Measurements from ENCODE around the gene CTNNA2.

The CTNNA2 gene

DNA sequence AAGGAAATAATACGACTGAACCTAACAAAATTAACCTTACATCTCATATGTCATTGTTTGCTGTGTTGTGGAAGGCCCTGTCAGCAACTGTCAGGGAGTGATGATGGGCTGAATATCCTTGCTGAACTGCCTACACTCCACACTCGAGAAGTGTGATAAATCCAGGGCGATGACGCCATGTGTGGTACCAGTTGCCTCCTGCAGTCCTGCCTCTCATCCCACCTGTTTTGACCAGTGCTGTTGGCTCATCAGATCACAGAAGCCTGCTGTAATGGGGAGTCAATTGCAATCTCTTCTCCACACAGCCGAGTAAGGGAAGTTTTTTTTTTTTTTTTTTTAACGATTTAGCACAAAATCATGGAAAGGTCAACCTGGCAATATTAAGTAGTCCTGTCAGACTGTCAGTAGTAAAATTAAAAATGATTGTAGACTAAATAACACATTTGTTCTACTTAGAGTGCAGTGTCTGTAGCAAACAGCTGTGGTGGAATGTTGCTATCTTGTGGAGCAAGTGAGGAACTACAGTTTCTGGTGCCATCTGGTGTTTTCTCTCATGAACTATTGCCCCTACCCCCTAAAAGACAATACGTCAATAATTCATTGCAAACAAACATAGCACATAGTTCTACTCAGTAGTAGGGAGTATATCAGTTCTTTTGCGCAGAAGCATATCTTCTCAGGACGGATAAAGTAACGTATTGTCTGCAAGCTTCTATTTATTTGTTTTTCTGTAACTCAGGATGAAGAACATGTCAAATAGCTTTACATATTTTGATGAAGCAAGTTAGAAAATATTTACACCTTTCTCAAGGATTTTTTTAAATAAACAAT, 347.6 kb downstream of the CTNNA2 start:
- DNase-seq = no peak

DNA sequence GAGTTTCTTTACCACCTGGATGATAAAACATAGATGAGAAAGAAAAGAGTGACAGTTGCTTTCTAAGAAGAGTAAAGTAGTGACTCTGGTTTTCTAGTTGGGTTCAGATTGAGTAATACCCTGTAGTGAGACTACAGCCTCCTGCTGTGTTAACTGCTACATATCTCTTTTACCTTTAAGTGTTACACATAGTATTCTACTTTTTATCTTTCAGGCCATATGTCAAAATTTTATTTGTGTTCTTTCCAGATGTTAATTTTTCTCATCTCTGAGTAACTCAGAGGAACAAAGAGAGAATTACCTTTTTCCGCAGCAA, 348.2 kb downstream of the CTNNA2 start:
- DNase-seq = no peak

DNA sequence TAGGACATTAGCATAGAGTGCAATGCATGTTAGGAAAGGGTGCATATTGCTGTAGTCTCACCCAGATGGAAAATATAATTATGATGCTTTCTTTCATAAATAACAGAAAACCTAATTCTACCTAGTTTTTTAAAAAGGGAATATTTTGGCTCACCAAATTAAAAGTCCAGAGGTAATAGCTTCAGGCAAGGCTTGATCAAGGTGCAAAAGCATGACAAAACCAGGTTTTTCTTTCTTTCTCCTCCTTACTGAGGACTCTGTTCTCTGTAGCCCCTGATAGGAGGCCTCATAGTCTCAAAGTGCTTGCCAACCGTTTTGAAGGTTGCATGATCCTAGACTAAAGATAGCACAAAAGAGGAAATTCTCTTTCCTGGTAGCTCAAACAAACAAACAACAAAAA, 349.9 kb downstream of the CTNNA2 start:
- no peak for DNase-seq

DNA sequence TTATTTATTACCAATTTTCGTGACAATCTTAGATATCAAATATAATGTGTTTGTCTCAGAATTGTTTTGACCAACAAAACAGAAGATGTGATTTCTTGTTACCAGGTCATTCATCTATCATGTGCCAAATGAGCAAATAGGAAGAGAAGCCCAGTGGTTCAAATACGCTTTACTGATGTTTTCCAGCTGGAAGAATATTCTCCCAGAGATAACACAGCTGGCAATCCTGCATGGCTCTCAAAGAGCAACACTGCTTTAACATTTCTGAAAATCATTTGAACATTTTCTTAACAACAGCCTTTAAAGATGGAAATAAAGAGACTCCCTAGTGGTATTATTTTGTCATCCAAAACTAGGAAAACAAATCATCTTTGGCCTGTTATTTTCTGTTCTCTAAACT, 359.8 kb downstream of the CTNNA2 start:
- DNase-seq = no peak

DNA sequence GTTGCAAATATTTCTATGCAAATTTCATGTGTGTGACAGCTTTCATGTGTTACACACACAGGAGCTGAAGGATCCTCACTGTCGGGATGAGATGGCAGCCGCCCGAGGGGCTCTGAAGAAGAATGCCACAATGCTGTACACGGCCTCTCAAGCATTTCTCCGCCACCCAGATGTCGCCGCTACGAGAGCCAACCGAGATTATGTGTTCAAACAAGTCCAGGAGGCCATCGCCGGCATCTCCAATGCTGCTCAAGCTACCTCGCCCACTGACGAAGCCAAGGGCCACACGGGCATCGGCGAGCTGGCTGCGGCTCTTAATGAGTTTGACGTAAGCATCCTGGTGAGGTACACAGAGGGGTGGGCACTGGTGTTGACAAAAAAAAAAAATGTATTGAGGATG, 361.2 kb downstream of the CTNNA2 start:
- no peak for DNase-seq

DNA sequence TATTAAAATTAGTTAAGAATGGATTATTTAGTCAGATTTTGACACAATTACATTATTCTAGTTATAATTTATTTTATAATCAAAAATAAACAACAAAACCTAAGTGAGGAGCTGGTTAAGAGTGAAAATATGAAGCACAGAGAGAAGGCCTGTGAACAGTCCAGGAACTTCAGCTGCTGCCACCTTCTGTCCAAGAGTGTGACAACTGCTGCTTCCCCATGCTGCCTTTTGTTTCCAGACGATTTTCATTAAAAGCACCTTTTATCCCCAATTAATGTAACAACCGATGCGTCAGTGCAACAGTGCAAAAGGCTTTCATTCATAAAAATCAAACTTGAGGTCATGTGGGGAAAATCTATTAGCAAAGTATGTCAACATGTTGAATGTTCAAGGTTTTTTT, 363.6 kb downstream of the CTNNA2 start:
- no peak for DNase-seq

DNA sequence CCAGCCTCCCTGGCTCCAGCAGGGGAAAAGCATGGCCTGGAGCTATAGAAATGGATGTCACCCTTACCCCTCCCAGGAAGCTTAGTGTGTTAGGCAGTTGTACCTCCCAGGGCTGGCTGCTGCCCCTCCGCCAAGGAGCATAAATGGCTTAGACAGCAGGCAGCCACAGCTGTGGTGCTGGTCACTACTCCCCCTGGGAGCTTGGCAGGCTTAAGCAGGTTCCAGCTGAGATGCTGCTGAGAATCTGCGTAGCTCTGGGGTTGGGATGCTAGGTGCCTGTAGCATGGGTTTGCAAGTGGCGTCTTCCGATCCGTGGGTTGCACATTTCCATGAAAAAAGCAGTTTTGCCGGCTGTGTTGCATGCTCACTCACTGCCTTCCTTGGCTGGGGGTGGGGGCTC, 369.7 kb downstream of the CTNNA2 start:
- DNase-seq = no peak

DNA sequence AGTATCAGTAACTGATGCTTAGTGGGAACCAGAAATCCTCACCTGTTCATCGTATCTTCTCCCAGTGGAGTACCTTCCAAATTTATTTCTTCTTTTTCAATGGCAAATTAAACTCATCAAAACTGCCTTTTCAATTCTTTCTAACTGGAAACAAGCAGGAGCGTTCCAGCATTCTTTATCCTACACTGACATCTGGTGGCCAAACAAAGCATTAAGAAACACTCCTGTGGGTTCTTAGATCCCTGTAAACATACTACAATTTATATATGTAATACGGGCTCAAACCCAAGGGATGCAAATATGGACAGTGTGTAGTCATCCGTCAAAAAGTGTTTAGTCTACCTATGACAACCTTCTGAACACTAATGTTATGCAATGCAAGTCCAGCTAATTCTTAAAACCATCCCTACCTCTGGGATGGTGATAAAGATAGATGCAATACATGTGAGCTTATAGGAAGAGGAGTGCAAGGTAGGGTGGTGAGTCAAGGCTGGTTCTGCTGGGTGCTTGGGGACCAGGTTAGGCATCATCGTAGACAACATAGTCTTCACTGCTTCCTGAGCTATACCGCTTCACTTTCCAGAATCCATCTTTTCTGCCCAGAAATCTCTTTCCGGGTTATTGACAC, 375.0 kb downstream of the CTNNA2 start:
- DNase-seq = no peak

DNA sequence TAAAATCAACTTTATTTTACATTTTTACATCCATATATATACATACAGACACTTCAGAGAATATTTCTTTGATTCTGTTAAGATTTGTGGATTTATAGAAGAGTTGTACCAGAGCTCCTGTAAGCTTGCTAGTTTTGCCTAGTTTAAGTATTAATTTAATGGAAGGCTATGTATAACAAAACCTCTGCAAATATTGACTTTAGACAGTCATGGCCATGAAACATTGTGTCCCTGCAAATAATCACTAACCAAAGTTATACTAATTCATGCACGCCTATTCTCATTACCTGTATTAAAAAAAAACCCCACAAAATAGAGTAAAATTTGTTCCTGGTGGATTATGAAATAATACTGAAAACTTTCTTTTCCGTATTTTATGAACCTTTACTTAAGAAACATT, 379.3 kb downstream of the CTNNA2 start:
- no peak for DNase-seq

DNA sequence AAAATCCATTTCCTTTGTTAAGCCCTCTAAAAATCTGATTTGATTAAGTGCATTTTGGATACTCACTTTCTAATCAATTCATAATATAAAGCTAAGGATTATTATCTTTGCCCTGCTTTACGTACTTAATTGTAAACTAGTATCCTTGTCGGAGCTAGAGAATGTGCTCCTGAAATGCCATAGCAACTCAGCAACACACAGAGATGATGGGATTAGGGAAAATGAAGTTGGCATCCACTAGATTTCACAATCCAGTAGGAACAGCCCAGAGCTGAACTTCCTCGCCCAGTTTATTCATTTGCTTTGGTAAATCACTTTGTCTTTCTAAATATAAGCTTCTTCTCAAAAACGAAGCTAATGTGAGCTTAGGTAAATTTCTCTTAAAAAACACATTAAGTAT, 386.3 kb downstream of the CTNNA2 start:
- DNase-seq = no peak

DNA sequence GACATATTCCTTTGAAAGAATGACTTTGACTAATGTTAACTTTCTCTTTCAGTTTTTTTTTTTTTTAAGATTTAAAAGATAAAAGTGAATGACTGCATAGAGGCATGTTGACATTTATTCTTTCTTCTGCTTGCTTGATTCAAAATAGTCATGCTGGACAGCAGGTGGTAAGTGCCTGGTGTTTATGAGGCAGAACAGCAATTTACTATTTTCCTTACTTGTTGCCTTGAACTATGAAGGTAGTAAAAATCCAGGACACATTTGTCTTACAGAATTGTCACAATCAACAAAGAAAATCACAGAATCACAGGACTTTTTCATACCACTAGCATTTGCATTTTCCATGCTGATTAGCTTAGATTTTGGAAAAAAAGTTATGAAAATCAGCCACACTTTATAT, 388.3 kb downstream of the CTNNA2 start:
- no peak for DNase-seq

DNA sequence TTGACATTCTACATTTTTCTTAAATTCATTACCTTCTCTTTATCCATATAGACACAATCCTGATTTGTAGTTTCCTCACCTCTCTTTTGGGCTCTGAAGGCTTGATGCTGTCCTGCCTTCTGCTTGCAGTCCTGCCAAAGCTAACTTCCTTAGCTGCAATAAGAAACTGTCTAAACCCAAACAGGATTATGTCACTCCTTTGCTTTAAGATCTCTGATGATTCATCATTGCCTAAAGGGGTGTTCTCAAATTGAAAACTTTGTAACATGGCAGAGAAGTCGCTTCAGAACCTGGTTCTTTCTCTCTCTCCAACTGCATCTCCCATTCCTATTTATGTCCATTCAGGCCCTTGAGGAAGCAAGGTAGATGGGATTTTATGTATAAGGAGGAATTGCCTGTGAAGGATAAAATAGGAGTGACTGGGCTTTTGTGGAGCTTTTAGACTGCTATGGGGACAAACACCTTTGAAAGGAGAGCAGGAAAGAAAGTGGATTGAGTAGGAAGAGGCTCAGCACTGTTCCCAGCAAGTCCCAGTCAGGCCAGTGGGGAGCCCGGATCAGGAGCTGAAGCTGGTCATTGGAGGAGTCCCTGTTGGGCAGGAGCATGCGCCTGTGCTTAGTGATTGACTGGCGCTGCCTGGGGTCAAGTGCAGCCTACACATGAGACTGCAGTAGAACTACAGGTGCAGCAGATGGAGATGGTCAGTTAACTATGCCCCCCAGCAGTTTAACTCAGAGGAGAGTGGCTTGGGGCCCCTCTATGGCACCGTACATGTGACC, 390.6 kb downstream of the CTNNA2 start:
- DNase-seq = no peak

DNA sequence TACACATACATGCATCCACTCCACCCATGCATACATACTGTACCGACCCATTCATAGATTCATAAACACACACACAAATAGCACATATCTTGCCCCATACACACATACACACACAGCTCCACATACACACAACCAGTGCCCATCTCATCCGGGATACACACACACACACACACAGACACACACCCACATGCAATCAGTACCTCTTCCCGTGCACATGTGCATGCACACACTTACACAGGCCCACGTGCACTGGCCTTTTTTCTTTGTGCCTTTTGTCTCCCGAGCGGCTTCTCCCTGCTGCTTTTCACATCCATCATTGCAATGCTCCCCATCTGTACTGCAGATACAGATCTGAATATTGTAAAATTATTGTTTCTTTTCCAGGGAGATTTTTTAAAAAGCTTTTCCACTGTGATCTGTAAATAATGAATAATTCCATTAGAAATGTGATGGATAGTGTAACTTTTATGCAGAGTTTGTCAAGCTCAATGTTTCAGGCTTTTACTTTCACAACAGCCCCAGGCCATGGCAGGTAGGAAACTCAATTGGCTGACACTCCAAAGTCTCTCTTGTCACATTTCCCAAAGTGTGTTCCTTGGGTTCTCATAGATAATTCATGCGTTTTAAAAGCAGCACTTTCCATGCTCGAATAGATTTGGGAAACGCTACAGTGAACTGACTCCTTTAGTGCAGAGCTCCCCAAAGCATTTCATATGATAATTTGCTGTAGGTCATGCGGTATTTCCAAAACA, 393.5 kb downstream of the CTNNA2 start:
- no peak for DNase-seq

DNA sequence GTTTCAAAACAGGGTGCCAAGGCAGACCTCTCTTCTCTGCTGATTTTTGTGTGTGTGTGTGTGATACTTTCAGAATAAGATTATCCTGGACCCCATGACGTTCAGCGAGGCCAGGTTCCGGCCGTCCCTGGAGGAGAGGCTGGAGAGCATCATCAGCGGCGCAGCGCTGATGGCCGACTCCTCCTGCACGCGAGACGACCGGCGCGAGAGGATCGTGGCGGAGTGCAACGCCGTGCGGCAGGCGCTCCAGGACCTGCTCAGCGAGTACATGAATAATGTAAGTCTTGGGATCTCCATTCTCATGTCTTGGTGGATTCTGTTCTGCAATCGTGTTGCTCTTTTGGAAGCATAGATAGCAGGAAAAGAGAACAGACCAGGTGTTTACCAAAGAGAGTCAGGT, 396.7 kb downstream of the CTNNA2 start:
- no peak for DNase-seq

DNA sequence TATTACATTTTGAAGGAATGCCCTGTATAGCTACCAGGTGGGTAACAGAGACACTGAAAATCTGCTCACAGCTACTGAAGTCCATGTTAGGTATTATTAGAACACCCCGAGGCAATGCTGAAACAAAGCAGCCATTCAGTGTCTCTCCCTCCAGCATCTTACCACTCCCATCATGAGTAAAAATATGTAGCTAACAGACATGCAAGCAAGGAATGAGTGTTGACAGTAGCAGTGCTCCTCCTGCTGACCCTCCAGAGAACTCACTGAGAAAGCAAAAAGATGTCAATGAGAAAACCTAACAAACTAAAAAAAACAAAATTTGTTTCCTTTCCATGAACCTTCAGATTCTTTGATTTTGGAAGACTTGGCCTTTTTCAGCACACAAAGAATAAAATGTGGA, 397.8 kb downstream of the CTNNA2 start:
- DNase-seq = no peak

DNA sequence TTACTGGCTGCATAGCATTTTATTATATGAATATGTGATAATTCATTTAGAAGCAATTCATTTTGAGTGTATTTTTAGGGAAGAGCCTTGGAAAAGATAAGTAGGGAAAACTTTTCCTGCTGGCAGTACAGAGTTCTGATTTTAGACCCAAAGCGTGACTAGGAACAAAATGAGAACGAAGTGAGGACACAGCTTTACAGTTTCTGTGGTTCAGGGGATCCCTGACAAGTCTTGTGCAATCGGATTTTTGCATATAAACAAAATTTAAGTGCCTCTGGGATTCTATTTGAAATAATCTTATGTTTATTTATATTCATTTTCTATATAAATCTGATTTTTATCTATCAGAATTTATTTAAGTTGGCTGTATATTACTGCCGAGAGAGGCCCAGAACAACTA, 402.6 kb downstream of the CTNNA2 start:
- no peak for DNase-seq

DNA sequence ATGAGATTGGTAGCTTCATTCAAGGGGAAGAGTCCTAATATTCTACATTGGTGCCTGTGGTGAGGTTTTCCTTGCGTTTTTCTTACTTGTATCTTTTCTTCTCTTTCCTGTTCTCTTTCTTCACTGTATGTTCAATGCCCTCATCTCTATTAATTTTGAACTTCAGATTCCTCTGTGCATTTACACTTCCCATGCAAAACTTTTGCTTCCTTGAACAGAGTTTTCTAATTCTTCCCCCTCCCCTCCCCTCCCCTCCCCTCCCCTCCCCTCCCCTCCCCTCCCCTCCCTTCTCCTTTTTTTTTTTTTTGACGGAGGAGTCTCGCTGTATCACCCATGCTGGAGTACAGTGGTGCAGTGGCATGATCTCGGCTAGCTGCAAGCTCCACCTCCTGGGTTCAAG, 403.4 kb downstream of the CTNNA2 start:
- no peak for DNase-seq

DNA sequence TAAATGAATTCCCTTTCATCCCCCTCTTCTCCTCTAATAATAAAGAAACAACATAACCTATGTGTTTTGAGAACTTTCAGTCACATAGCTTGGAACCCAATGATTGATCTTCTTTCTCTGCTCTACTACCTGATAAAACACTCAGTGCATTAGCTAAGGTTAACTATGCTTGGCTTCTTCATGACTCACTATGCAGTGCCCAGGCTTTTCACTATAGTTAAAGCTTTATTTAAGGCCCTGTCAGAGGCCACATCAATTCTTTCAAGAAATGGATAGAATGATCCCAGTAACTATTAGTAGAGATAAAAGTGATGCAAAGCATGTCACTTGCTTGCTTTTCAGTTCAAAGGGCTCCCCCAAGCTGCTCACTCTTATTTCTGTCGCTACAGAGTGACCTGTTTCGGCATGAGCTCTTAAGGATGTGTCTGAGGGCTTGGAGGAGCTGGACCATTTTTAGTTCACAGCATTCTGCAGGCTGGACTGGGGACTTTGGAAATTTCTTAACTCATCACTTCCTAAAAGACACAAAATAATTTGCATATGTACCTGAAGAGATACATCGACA, 407.7 kb downstream of the CTNNA2 start:
- no peak for DNase-seq

DNA sequence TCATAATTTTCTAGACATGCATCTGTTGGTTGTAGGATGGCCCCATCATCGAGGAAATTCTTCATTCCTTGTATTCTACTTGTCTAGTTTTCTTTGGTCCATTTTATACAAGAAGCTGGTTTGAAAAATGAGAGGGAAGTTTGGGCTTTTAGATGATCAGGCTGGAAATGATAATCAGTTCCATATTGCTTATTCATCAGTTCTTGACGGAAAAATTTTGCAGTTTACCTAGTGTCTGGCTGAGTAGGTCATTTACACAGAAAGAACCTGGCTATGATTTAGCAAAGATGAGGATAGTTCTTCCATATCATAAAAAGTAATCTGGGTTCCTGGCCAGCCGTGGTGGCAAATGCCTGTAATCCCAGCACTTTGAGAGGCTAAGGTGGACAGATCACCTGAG, 416.8 kb downstream of the CTNNA2 start:
- no peak for DNase-seq

DNA sequence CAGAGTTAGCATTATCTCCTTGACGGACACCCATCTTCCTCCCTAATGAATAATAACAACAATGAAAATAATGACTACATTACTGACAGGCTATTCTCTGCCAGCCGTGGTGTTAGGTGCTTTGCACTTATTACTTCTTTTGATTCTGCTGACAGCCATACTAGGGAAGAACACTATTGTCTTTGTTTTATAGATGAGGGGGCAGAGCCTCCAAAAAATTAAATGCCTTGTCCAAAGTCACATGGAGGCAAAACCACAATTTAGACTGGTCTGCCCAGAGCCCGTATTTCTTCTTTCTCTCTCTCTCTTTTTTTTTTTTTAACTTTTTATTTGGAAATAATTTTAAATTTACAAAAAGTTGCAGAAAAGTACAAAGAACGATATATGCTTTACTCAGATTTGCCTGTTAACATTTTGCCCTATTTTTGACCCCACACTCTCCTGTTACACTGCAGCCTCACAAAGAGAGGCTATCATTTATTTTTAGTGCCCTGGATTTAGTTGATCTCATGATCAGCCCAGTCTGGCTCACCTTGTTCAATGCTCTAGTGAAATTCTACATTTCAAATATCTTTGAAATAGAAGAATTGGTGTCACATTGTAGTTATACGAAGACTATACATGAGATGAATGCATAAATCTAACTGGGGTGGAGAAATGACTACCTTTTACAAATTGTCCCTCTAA, 422.3 kb downstream of the CTNNA2 start:
- DNase-seq = no peak

DNA sequence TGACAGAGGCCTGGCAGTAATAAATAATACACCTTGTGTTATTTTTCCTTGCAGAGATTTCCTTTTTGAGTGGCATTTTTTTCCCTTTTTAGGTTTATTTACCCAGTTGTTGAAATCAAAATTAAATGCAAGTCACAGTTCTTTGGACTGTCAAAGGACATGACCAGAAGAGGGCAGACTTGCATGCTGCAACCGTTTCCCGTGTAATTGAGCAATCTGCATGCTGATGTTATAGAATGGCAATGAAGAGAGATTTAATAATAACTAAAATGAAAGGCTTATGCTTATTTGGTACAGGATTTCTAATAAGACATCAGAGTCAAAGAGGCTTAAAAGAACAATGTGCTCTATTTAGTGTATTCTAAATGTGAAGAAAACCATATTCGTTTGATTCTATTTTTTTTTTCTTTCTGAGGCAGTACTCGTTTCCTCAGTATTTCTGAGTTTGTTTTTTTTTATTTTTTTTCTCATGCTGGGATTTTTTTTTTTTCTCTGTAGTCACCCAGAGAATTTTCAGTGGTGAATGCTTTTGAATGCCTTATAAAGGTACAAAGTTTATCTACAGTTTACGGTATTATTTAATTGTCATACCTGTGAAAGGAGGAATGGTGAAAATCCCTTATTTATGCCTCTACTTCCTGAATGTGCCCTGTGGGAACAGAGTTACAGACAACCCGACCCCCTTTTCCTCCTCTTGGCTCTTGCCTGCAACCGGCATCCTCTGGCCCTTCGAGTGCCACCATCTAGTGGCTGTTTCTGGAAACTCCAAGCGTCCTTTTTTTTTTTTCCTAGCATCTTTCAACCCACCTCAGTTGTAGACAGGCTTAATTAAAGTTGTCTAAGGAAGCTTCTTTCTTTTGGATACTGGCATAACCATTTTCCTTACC, 423.2 kb downstream of the CTNNA2 start:
- DNase-seq = no peak
